ENCODE measurements around the gene CCNE1. TPM values are rescaled to one million over a fixed set of nuclear protein-coding genes. Genes with fewer than 3 reads are reported as not detected.
A peak's percentile ranks its signal among the peaks of the same experiment; 100 is the strongest.

CCNE1 gene
- total RNA-seq, 1 donor from 2014 or later: 29.7 TPM

GRCh38 chr19:29858621-29859020 lies 46.8 kb downstream of the CCNE1 start:
- Mint-ChIP-seq H3K36me3 (ENCODE audit: low read depth) (no peaks in the 10 kb centered on the region), H3K27me3 (ENCODE audit: low read depth) (peaks cover 11% of the 10 kb centered on the region), H3K27ac (ENCODE audit: unreplicated experiment) (peak overlapping the region; percentile 35), H3K4me3 (no peak overlapping the region), H3K9me3 (no peaks in the 10 kb centered on the region), H3K4me1 (peaks cover 8% of the 10 kb centered on the region)
- no peak for DNase-seq (ENCODE audit: low read depth, low spot score)
- TF ChIP-seq CTCF (conservative IDR thresholded peaks at IDR 0.05): no peak

- peaks cover 4% of the 10 kb centered on the region for H3K4me1 Mint-ChIP-seq
- H3K9me3 Mint-ChIP-seq: no peaks in the 10 kb centered on the region
- TF ChIP-seq CTCF (conservative IDR thresholded peaks at IDR 0.05): no peak
- H3K27me3 Mint-ChIP-seq (ENCODE audit: low read depth): peaks cover 29% of the 10 kb centered on the region
- no peaks in the 10 kb centered on the region for H3K36me3 Mint-ChIP-seq (ENCODE audit: low read depth)
- DNase-seq (ENCODE audit: low read depth, low spot score): no peak
- H3K27ac Mint-ChIP-seq (ENCODE audit: unreplicated experiment): no peak overlapping the region
- H3K4me3 Mint-ChIP-seq: no peak overlapping the region
These were observed 48.7 kb downstream of the CCNE1 start for GRCh38 chr19:29860492-29860891.

- Mint-ChIP-seq H3K4me3 (no peak overlapping the region), H3K4me1 (no peaks in the 10 kb centered on the region), H3K27me3 (ENCODE audit: low read depth) (peaks cover 39% of the 10 kb centered on the region), H3K9me3 (no peaks in the 10 kb centered on the region), H3K27ac (ENCODE audit: unreplicated experiment) (no peak overlapping the region), H3K36me3 (ENCODE audit: low read depth) (no peaks in the 10 kb centered on the region)
- no peak for DNase-seq (ENCODE audit: low read depth, low spot score)
- no peak for TF ChIP-seq CTCF (conservative IDR thresholded peaks at IDR 0.05)
These were observed 49.8 kb downstream of the CCNE1 start for GRCh38 chr19:29861574-29861973.

- H3K27ac Mint-ChIP-seq (ENCODE audit: unreplicated experiment): no peak overlapping the region
- DNase-seq (ENCODE audit: low read depth, low spot score): no peak
- no peak overlapping the region for H3K4me3 Mint-ChIP-seq
- peaks cover 45% of the 10 kb centered on the region for H3K27me3 Mint-ChIP-seq (ENCODE audit: low read depth)
- TF ChIP-seq CTCF (conservative IDR thresholded peaks at IDR 0.05): no peak
- peaks cover 2% of the 10 kb centered on the region for H3K9me3 Mint-ChIP-seq
- H3K36me3 Mint-ChIP-seq (ENCODE audit: low read depth): no peaks in the 10 kb centered on the region
- H3K4me1 Mint-ChIP-seq: peaks cover 2% of the 10 kb centered on the region
These were observed 54.2 kb downstream of the CCNE1 start for GRCh38 chr19:29866011-29866410.

GRCh38 chr19:29867984-29868383 lies 56.2 kb downstream of the CCNE1 start:
- Mint-ChIP-seq H3K27me3 (ENCODE audit: low read depth) (peaks cover 50% of the 10 kb centered on the region), H3K4me3 (no peak overlapping the region), H3K4me1 (peaks cover 11% of the 10 kb centered on the region), H3K36me3 (ENCODE audit: low read depth) (no peaks in the 10 kb centered on the region), H3K9me3 (peaks cover 2% of the 10 kb centered on the region), H3K27ac (ENCODE audit: unreplicated experiment) (no peak overlapping the region)
- no peak for DNase-seq (ENCODE audit: low read depth, low spot score)
- no peak for TF ChIP-seq CTCF (conservative IDR thresholded peaks at IDR 0.05)

- TF ChIP-seq CTCF (conservative IDR thresholded peaks at IDR 0.05): no peak
- Mint-ChIP-seq H3K4me1 (peaks cover 11% of the 10 kb centered on the region), H3K36me3 (ENCODE audit: low read depth) (no peaks in the 10 kb centered on the region), H3K9me3 (peaks cover 2% of the 10 kb centered on the region), H3K27me3 (ENCODE audit: low read depth) (peaks cover 36% of the 10 kb centered on the region), H3K4me3 (no peak overlapping the region), H3K27ac (ENCODE audit: unreplicated experiment) (no peak overlapping the region)
- no peak for DNase-seq (ENCODE audit: low read depth, low spot score)
These were observed 59.4 kb downstream of the CCNE1 start for GRCh38 chr19:29871143-29871542.

All from neural crest cell (in vitro differentiated cells).